Choroid plexus epithelial cell (primary cell): ENCODE measurements around the gene KRTAP10-7.

Experiments used
- DNase-seq: peaks from one replicate; pipeline ENCODE4 v3.0.0-alpha.2; 2010; ENCODE audit warnings: low read depth
- H3K4me3 ChIP-seq: 2 replicates; pipeline ENCODE4 v1.5.1; 2011; ENCODE audit warnings: low read depth, mild to moderate bottlenecking, control low read depth, low read length, moderate library complexity
- TF ChIP-seq, protein P1 (sequence below): conservative IDR thresholded peaks from 2 replicates; pipeline ENCODE4 v1.5.1; 2011; ENCODE audit warnings: low read depth, mild to moderate bottlenecking, control low read depth, inconsistent platforms, low read length, moderate library complexity

KRTAP10-7 gene

DNA sequence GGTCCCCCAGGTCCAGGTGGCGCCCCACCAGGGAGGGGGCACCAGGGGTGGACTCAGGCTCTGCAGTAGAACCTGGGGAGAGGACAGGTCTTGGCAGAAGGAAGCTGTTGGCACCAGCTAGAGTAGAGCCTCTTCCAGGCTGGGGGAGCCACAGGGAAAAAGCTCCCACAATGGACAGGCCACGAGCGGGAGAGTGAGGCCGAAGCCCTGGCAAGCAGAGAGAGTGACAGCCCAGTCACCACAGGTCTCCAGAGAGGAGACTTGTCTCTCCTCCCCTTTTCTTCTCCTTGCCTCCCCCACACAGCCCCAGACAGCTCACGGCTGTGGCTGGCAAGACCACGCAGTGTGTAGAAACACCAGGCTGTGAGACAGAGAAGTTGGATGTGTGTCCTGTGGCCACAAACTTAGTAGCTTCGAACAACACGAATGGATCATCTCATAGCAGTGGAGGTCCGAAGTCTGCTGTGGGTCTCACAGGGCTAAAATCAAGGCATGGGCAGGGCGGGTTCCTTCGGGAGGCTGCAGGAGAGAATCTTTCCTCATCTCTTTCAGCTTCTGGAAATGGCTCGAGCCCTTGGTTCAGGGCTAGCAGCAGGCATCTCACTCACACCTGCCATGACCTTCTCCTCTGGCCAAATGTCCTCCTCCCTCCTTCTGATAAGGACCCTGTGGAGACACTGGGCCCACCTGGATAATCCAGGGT, 50.7 kb downstream of the KRTAP10-7 start:
- H3K4me3 ChIP-seq, result no peak overlapping the region
- no peak for DNase-seq
- TF ChIP-seq, protein P1, sequence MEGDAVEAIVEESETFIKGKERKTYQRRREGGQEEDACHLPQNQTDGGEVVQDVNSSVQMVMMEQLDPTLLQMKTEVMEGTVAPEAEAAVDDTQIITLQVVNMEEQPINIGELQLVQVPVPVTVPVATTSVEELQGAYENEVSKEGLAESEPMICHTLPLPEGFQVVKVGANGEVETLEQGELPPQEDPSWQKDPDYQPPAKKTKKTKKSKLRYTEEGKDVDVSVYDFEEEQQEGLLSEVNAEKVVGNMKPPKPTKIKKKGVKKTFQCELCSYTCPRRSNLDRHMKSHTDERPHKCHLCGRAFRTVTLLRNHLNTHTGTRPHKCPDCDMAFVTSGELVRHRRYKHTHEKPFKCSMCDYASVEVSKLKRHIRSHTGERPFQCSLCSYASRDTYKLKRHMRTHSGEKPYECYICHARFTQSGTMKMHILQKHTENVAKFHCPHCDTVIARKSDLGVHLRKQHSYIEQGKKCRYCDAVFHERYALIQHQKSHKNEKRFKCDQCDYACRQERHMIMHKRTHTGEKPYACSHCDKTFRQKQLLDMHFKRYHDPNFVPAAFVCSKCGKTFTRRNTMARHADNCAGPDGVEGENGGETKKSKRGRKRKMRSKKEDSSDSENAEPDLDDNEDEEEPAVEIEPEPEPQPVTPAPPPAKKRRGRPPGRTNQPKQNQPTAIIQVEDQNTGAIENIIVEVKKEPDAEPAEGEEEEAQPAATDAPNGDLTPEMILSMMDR, result no peak
